Measurements from ENCODE around the gene HDHD3. TPM values are rescaled to one million over a fixed set of nuclear protein-coding genes. Genes with fewer than 3 reads are reported as not detected.

The HDHD3 gene
- polyA plus RNA-seq, 1 experiment, result 7.2 TPM

- Histone ChIP-seq H3K27me3 (ENCODE audit: control insufficient read depth, insufficient read depth, low read length) (no peaks in the 10 kb centered on the region), H3K4me3 (ENCODE audit: low read depth, low read length) (no peak overlapping the region), H3K27ac (ENCODE audit: low read depth, low read length) (no peak overlapping the region), H3K9me3 (ENCODE audit: control insufficient read depth, insufficient read depth, low read length) (no peaks in the 10 kb centered on the region)
- DNase-seq (ENCODE audit: low read depth, low spot score), result no peak
- ChIA-PET POLR2A (no interaction called here), CTCF (no interaction called here)
- TF ChIP-seq, protein P1, sequence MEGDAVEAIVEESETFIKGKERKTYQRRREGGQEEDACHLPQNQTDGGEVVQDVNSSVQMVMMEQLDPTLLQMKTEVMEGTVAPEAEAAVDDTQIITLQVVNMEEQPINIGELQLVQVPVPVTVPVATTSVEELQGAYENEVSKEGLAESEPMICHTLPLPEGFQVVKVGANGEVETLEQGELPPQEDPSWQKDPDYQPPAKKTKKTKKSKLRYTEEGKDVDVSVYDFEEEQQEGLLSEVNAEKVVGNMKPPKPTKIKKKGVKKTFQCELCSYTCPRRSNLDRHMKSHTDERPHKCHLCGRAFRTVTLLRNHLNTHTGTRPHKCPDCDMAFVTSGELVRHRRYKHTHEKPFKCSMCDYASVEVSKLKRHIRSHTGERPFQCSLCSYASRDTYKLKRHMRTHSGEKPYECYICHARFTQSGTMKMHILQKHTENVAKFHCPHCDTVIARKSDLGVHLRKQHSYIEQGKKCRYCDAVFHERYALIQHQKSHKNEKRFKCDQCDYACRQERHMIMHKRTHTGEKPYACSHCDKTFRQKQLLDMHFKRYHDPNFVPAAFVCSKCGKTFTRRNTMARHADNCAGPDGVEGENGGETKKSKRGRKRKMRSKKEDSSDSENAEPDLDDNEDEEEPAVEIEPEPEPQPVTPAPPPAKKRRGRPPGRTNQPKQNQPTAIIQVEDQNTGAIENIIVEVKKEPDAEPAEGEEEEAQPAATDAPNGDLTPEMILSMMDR (IDR thresholded peaks at IDR 0.05; ENCODE audit: low read depth, low read length), result no peak
These were observed 39.4 kb upstream of the HDHD3 start for GRCh38 chr9:113416149-113416721.

DNA sequence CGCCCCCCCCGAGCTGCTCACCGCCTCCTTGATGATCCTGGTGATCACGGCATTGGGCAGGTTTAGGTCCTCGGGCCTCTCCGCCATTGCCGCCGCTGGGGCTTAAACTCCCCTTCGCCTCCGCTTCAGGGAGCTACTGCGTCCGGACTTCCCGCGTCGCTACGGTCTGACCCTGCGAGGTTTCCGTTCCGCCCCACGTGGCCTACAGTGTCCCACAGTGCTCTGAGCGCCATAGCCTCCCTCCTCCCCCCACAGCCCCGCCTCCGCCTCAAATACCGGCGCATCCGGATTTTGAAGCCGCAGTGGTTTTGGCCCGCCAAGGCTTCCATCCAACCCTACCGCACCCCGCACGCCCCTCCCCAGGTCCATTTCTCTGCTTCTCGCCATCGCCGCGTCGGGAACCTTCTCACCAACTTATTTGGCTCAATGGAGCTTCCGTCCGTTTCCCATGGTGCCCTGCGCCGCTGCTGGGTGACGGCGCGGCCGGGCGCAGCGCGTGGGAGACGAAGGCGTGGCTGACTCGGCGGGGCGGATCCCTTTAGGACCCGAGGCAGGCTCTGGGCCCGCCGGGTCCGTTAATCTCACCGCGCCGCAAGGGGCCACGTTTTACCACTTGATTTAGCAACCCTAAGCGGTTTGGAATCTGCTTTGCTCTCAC, 33.5 kb upstream of the HDHD3 start, which contains the start of the genes C9orf43 and POLE3:
TSS of gene C9orf43 (plus strand) at position 541 of the 658 bp plus-strand sequence. CDS start 2,747 bp downstream, outside the sequence.
TSS of gene POLE3 (minus strand) at position 469 of the 658 bp plus-strand sequence. CDS start at position 87, 382 bp downstream.
- H3K27ac ChIP-seq (ENCODE audit: low read depth, low read length), result peak within 1 kb of the TSS; percentile 98
- POLR2A ChIA-PET, result interaction anchor here (0.6 to 2.5 kb wide), 28 partner anchors 9 to 916 kb away, joined by 3 to 19 read pairs (median 4); partner anchors contain the start of genes ALAD, CDC26, FKBP15 and HDHD3
- no peaks in the 10 kb centered on the region for H3K27me3 ChIP-seq (ENCODE audit: control insufficient read depth, insufficient read depth, low read length)
- TF ChIP-seq, protein P1 (IDR thresholded peaks at IDR 0.05; ENCODE audit: low read depth, low read length), result no peak
- CTCF ChIA-PET, result interaction anchor here (0.7 to 5.8 kb wide), 9 partner anchors 9 to 246 kb away, joined by 3 to 40 read pairs (median 4); partner anchors contain the start of genes ALAD, CDC26 and PRPF4
- no peaks in the 10 kb centered on the region; the same call in 1 of the 2 replicates for H3K9me3 ChIP-seq (ENCODE audit: control insufficient read depth, insufficient read depth, low read length)
- DNase-seq (ENCODE audit: low read depth, low spot score), result peak; percentile 86
- H3K4me3 ChIP-seq (ENCODE audit: low read depth, low read length), result peak within 1 kb of the TSS; percentile 97

GRCh38 chr9:113409883-113410206, 33.1 kb upstream of the HDHD3 start:
- no peaks in the 10 kb centered on the region for H3K27me3 ChIP-seq (ENCODE audit: control insufficient read depth, insufficient read depth, low read length)
- peak overlapping the region; percentile 98 for H3K27ac ChIP-seq (ENCODE audit: low read depth, low read length)
- ChIA-PET CTCF (interaction anchor here (0.7 to 5.8 kb wide), 9 partner anchors 9 to 246 kb away, joined by 3 to 40 read pairs (median 4); partner anchors contain the start of genes ALAD, CDC26 and PRPF4), POLR2A (interaction anchor here (0.6 to 2.5 kb wide), 27 partner anchors 9 to 916 kb away, joined by 3 to 19 read pairs (median 4); partner anchors contain the start of genes ALAD, CDC26, FKBP15 and HDHD3)
- H3K4me3 ChIP-seq (ENCODE audit: low read depth, low read length), result peak overlapping the region; percentile 97
- H3K9me3 ChIP-seq (ENCODE audit: control insufficient read depth, insufficient read depth, low read length), result no peaks in the 10 kb centered on the region; the same call in 1 of the 2 replicates
- TF ChIP-seq, protein P1 (IDR thresholded peaks at IDR 0.05; ENCODE audit: low read depth, low read length), result no peak
- no peak for DNase-seq (ENCODE audit: low read depth, low spot score)

DNA sequence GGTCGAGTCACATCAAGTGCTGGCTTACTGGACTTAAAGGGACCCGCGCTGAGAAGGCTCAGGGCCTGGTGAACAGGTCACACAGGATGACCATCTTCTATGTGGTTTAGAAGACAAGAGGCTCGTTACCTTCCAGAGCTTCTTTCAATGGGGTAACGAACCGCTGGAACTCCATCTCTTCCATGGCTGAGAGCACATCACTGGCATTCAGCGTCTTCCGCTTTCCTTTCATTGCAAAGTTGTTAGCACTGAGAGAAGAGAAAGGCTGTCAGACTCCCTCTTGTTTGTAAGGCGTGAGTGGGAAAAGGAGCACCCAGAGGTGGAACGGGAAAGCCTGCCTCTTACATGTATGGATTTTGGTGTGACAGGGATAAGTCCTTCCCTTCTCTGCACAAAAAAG, 32.7 kb upstream of the HDHD3 start:
- Histone ChIP-seq H3K4me3 (ENCODE audit: low read depth, low read length) (peak overlapping the region; percentile 97), H3K9me3 (ENCODE audit: control insufficient read depth, insufficient read depth, low read length) (no peaks in the 10 kb centered on the region; the same call in 1 of the 2 replicates), H3K27ac (ENCODE audit: low read depth, low read length) (peak overlapping the region; percentile 98), H3K27me3 (ENCODE audit: control insufficient read depth, insufficient read depth, low read length) (no peaks in the 10 kb centered on the region)
- no peak for DNase-seq (ENCODE audit: low read depth, low spot score)
- TF ChIP-seq, protein P1 (IDR thresholded peaks at IDR 0.05; ENCODE audit: low read depth, low read length), result no peak
- CTCF ChIA-PET, result interaction anchor here (0.8 to 5.8 kb wide), 8 partner anchors 8 to 246 kb away, joined by 3 to 40 read pairs (median 4); partner anchors contain the start of genes ALAD, CDC26 and PRPF4
- POLR2A ChIA-PET, result interaction anchor here (0.9 to 2.5 kb wide), 15 partner anchors 10 to 266 kb away, joined by 3 to 19 read pairs (median 4); partner anchors contain the start of genes ALAD, CDC26, FKBP15 and HDHD3

All from AG04450 (cell line).